ENCODE measurements around the gene PTPRD.

GRCh38 chr9:8718121-8718725 lies 1894.6 kb downstream of the PTPRD start:
- TF ChIP-seq POLR2AphosphoS5 (IDR thresholded peaks at IDR 0.05; ENCODE audit: low read depth, low read length) (no peak), CTCF (IDR thresholded peaks at IDR 0.05) (no peak), TCF7L2 (IDR thresholded peaks at IDR 0.05; ENCODE audit: low read depth, low read length) (no peak), SIN3A (IDR thresholded peaks at IDR 0.05; ENCODE audit: borderline replicate concordance, insufficient read depth, low read depth, low read length) (no peak), REST (IDR thresholded peaks at IDR 0.05; ENCODE audit: insufficient read depth in 1 of 2, low read depth in 2 of 2, low read length in 1 of 2) (no peak)
